RWPE1 (cell line): Measurements from ENCODE around the gene HOXB3.

ENCODE experiments used
- CTCF ChIA-PET: fragments of 350-600 bp; sonication (Branson Sonifier 250); formaldehyde crosslinking; extraction: SDS; loops from one replicate; lab custom pipeline; 2021; lab: Yijun Ruan, JAX
- POLR2A ChIA-PET: fragments of 400-600 bp; formaldehyde crosslinking; extraction: SDS; loops from one replicate; lab custom pipeline; 2020; ENCODE audit warnings: antibody characterized with exemption; ENCODE audit not compliant: low non-redundant PET; lab: Yijun Ruan, JAX
- DNase-seq: peaks from one replicate; pipeline ENCODE4 v3.0.0; 2012; ENCODE audit warnings: low spot score
- H3K27ac ChIP-seq: fragments of 450-650 bp; 2 replicates; pipeline ENCODE4 v1.5.1; 2017
- TF ChIP-seq, protein P1 (sequence below): fragments of 450-650 bp; conservative IDR thresholded peaks from 2 replicates; pipeline ENCODE4 v1.5.1; 2017; ENCODE audit warnings: low read depth, mild to moderate bottlenecking

The HOXB3 gene

DNA sequence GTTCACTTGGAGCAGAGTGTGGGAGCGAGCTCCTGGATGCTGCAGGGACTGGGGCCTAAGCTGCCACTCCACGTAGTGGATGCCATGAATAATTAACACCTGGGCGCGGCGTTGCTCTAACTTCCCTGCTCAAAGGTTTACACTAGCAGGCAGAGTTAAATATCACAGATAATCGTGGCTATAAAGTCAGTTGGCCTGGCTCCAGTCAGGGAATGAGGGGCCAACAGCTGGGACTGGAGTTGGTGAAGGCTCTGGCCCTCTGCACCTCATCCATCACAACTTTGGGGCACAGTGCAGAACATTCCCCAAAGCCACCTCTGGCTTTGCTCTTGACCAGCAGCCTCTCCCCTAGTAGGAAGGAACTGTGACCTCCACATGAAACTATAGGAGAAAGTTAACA lies 22.8 kb downstream of the HOXB3 start:
- TF ChIP-seq, protein P1, sequence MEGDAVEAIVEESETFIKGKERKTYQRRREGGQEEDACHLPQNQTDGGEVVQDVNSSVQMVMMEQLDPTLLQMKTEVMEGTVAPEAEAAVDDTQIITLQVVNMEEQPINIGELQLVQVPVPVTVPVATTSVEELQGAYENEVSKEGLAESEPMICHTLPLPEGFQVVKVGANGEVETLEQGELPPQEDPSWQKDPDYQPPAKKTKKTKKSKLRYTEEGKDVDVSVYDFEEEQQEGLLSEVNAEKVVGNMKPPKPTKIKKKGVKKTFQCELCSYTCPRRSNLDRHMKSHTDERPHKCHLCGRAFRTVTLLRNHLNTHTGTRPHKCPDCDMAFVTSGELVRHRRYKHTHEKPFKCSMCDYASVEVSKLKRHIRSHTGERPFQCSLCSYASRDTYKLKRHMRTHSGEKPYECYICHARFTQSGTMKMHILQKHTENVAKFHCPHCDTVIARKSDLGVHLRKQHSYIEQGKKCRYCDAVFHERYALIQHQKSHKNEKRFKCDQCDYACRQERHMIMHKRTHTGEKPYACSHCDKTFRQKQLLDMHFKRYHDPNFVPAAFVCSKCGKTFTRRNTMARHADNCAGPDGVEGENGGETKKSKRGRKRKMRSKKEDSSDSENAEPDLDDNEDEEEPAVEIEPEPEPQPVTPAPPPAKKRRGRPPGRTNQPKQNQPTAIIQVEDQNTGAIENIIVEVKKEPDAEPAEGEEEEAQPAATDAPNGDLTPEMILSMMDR, result no peak
- no peak overlapping the region for H3K27ac ChIP-seq
- no peak for DNase-seq
- POLR2A ChIA-PET, result no interaction called here
- CTCF ChIA-PET, result interaction anchor here (0.6 to 0.7 kb wide), 2 partner anchors 49 to 855 kb away, joined by 3 read pairs; no protein-coding TSS in a partner anchor

- ChIA-PET CTCF (no interaction called here), POLR2A (no interaction called here)
- H3K27ac ChIP-seq, result no peak overlapping the region
- DNase-seq, result no peak
- TF ChIP-seq, protein P1, result no peak
These were observed 23.3 kb downstream of the HOXB3 start for GRCh38 chr17:48566717-48567116.

- no peak for DNase-seq
- TF ChIP-seq, protein P1, result no peak
- no peak overlapping the region for H3K27ac ChIP-seq
- CTCF ChIA-PET, result interaction anchor here (0.7 kb wide), 1 partner anchor 249 kb away, joined by 3 read pairs; no protein-coding TSS in a partner anchor
- POLR2A ChIA-PET, result no interaction called here
These were observed 23.9 kb downstream of the HOXB3 start for GRCh38 chr17:48565925-48566710.

DNA sequence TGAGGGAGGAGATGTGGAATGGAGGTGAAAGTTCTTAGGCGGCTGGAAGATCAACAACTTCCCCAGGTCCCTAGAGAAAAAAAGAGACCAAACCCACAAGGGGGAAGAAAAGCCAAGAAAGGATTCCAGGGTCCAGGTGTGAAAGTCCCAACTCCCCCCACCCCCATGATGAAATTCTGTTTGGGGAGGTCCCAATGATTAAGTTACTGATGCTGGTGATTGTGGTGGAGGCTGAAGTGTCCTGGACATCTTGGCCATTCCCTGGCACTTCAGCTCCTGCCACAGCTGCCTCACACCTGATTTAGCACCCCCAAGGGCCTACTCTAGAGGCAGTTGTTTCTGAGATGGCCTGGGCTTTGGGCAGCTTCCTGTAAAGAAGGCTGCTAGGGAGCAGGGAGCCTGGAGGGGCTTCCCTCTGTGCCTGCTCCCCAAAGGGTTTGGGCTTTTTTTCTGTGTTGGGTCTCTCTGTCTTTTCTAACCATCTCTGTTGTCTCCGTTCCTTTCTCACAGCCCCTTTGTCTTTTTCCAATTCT lies 25.0 kb downstream of the HOXB3 start:
- ChIA-PET CTCF (no interaction called here), POLR2A (no interaction called here)
- TF ChIP-seq, protein P1, result no peak
- H3K27ac ChIP-seq, result no peak overlapping the region
- DNase-seq, result no peak

DNA sequence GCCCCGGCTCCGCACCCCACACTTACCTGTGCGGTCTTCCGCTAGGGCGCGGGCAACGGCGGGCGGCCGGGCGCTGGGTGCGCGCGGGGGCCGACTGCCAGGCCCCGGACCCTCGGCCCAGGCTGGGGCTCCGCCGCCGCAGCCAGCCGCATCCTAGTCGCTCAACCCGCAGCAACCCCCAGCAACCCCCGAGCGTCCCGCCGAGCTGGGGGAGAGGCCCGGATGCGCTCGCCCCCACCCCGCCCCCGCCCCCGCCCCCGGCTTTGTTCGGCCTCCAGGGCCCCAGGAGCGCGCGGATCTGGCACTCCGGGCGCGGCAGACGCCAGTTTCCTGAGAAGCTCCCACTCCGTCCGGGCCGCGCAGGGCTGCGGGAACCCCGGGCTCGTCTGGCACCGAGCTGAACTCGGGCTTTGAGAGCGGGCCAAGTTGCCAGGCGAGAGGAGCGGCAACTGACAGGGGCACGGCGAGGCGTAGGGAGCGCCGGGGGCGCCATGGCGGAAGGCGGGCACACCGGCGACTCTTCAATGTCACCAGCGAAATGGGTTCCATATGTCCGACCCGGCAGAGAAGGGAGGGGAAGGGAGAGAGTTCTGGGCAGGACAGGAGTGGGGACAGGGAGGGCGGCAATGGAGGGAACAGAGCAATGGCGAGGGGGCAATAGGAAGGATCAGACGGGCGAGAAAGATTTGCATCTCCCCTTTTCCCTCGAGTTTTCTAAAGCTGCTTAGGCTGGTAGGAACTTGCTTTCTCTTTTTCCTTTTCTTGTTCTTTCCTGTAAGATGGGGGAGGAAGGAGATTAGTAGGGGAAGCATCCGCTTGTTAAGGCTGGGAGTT lies 25.6 kb downstream of the HOXB3 start:
- H3K27ac ChIP-seq, result no peak overlapping the region
- DNase-seq, result no peak
- ChIA-PET POLR2A (no interaction called here), CTCF (no interaction called here)
- TF ChIP-seq, protein P1, result no peak

- CTCF ChIA-PET, result no interaction called here
- TF ChIP-seq, protein P1, result no peak
- POLR2A ChIA-PET, result no interaction called here
- DNase-seq, result no peak
- H3K27ac ChIP-seq, result no peak overlapping the region
These were observed 26.2 kb downstream of the HOXB3 start for GRCh38 chr17:48563867-48564187.
